ENCODE results near the gene ZNF141.
"Not testable (repeated sequence)": the region's sequence is repeated elsewhere in the genome, so short reads cannot be mapped to it uniquely, and the experiment has no call there.

Gene ZNF141

DNA sequence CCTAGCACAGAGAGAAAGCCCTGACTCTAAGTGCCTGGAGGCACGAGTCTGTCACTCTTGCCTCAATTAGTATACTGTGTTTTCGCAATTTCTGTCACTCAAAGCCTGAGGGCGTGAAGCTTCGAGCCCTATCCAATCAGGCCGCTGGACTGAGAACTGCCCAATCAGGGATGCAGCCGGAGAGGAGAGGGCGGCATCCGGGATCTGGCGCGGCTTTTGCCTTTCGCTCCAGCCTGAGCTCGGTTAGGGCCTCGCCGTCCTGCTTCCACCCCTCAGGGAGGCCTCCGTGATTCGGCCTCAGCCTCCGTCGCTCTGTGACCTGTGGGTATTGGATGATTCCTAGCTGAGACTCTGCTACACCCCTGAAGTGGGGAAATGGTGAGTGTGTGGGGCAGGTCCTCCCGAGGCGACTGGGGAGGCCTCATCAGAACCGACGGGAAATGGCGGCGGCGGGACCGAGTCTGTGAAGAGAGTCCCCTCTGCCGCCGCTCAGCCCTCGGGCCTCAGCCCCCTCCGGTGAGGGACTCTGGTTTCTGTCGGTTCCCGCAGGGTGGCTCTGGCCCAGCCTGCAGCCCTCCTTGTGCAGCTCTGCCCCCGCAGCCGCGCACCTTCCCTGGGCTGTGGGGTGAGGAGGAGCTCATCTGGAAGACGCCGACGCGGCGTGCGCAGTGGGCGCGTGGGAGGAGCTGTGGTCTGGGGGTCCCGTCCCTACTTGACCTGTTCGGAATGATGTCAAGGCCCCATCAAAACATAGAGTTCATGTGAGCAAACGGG is 48.5 kb downstream of the ZNF141 start:
- no peak for DNase-seq

DNA sequence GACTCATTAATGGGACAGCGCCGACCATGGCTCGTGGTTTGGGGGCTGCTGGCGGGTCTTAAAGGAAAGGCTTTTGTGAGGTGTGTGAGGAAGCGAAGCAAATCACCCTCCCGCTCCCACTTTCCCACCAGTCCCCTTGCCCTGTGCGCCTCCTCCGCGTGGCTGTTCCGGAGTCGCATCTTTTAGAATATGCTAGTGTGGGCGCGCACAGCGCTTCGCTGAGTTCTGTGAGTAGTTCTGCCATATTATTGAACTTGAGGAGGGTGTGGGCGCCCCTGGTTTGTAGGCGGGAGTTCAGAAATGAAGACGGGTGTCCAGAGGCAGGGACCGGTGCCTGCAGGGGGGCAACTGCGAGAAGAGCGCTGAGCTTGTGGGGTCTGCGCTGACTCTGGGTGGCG is 49.1 kb downstream of the ZNF141 start:
- no peak for DNase-seq

DNA sequence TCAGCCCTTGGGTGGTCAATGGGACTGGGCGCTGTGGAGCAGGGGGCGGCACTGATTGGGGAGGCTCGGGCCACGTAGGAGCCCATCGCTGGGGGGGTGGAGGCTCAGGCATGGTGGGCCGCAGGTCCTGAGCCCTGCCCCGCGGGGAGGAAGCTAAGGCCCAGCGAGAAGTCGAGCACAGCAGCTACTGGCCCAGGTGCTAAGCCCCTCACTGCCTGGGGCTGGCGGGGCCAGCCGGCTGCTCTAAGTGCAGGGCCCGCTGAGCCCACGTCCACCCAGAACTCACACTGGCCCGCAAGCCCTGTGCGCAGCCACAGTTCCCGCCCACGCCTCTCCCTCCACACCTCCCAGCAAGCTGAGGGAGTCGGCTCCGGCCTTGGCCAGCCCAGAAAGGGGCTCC is 66.4 kb downstream of the ZNF141 start:
- DNase-seq = no peak

DNA sequence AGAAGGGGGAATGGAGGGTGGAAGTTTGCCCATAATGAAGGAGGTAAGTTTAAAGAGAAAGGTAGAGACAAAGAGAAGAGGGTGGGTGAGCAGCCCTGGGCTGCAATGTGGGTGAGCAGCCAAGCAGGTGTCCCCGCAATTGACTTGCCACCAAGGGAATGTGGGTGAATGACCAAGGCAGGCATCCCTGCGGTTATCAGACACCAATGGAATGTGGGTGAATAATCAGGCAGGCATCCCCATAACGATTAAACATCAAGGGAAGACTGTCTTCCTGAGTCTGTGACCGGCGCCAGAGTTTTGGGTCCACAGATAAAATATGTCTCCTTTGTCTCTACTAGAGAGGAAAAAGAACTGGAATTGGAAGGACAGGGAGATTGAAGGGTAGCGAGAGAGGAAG is 70.7 kb downstream of the ZNF141 start:
- not testable (repeated sequence) for DNase-seq

DNA sequence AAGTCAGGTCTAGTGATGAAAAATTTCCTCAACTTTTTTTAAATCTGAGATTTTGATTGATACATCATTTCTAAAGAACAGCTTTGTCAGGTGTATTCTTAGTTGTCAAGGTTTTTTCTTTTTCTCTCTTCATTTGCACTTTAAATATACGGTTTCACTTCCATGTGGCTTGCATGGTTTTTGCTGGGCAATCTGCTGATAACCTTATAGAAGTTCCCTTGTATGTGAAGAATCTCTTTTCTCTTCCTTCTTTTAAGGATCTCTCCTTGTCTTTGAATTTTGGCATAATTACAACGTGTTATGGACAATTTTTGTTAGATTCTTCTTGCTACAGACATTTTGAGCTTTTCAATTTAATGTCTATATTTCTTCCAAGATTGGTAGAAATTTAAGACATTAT is 85.0 kb downstream of the ZNF141 start:
- no peak for DNase-seq
